H9 (cell line): ENCODE results near the gene MAP3K5. TPM values are rescaled to one million over a fixed set of nuclear protein-coding genes. Genes with fewer than 3 reads are reported as not detected.

Source experiments
- DNase-seq: peaks from one replicate; pipeline ENCODE4 v3.0.0-alpha.2; 2017
- H2AFZ ChIP-seq: one replicate; pipeline ENCODE4 v1.6.1; 2013; ENCODE audit warnings: mild to moderate bottlenecking, low read length, control low read depth, moderate library complexity
- H2AK5ac ChIP-seq: 2 replicates; pipeline ENCODE4 v1.6.1; 2013; ENCODE audit warnings: low read length, control low read depth, mixed read lengths; ENCODE audit not compliant: insufficient read length
- H2BK120ac ChIP-seq: one replicate; pipeline ENCODE4 v1.6.1; 2013; ENCODE audit warnings: low read depth, mild to moderate bottlenecking, low read length, control low read depth, inconsistent platforms; ENCODE audit not compliant: poor library complexity, severe bottlenecking
- H2BK12ac ChIP-seq: 2 replicates; pipeline ENCODE4 v1.6.1; 2013; ENCODE audit warnings: low read length, control low read depth, mixed read lengths, low read depth; ENCODE audit not compliant: insufficient read length
- H2BK15ac ChIP-seq: 2 replicates; pipeline ENCODE4 v1.6.1; 2013; ENCODE audit warnings: low read depth, low read length, control low read depth
- H2BK20ac ChIP-seq: one replicate; pipeline ENCODE4 v1.6.1; 2013; ENCODE audit warnings: low read depth, mild to moderate bottlenecking, low read length, control low read depth, inconsistent platforms; ENCODE audit not compliant: poor library complexity, severe bottlenecking
- H2BK5ac ChIP-seq: 2 replicates; pipeline ENCODE4 v1.6.1; 2013; ENCODE audit warnings: low read length, control low read depth, mixed read lengths; ENCODE audit not compliant: insufficient read length
- H3K14ac ChIP-seq: 2 replicates; pipeline ENCODE4 v1.6.1; 2013; ENCODE audit warnings: low read length, control low read depth; ENCODE audit not compliant: insufficient read depth
- H3K18ac ChIP-seq: 2 replicates; pipeline ENCODE4 v1.6.1; 2013; ENCODE audit warnings: low read depth, mild to moderate bottlenecking, mixed read lengths, low read length, control low read depth; ENCODE audit not compliant: insufficient read length
- H3K23ac ChIP-seq: 2 replicates; pipeline ENCODE4 v1.6.1; 2013; ENCODE audit warnings: low read length, control low read depth, mixed read lengths, low read depth; ENCODE audit not compliant: insufficient read length
- H3K23me2 ChIP-seq: 2 replicates; pipeline ENCODE4 v1.6.1; 2013; ENCODE audit warnings: low read depth, mild to moderate bottlenecking, mixed read lengths, low read length, control low read depth; ENCODE audit not compliant: insufficient read length, poor library complexity, severe bottlenecking
- H3K27ac ChIP-seq: 2 replicates; pipeline ENCODE4 v1.5.1; 2013; ENCODE audit warnings: low read length, control low read depth, mixed read lengths, low read depth; ENCODE audit not compliant: insufficient read length
- H3K27me3 ChIP-seq: 2 replicates; pipeline ENCODE4 v1.6.1; 2013; ENCODE audit warnings: low read length, control low read depth, inconsistent platforms; ENCODE audit not compliant: insufficient read depth
- H3K4ac ChIP-seq: 2 replicates; pipeline ENCODE4 v1.6.1; 2013; ENCODE audit warnings: low read depth, mild to moderate bottlenecking, control low read depth, inconsistent platforms, low read length, moderate library complexity
- H3K4me1 ChIP-seq: 2 replicates; pipeline ENCODE4 v1.6.1; 2013; ENCODE audit warnings: low read length, control low read depth, inconsistent platforms; ENCODE audit not compliant: insufficient read depth
- H3K4me2 ChIP-seq: 2 replicates; pipeline ENCODE4 v1.6.1; 2013; ENCODE audit warnings: low read length, control low read depth, mixed read lengths; ENCODE audit not compliant: insufficient read length, insufficient read depth
- H3K56ac ChIP-seq: 2 replicates; pipeline ENCODE4 v1.6.1; 2013; ENCODE audit warnings: low read depth, mild to moderate bottlenecking, mixed read lengths, low read length, control low read depth; ENCODE audit not compliant: insufficient read length
- H3K79me1 ChIP-seq: 2 replicates; pipeline ENCODE4 v1.6.1; 2013; ENCODE audit warnings: low read depth, mild to moderate bottlenecking, moderate library complexity, low read length, control low read depth, inconsistent platforms; ENCODE audit not compliant: insufficient read depth, poor library complexity, severe bottlenecking
- H3K79me2 ChIP-seq: 2 replicates; pipeline ENCODE4 v1.6.1; 2013; ENCODE audit warnings: low read length, control low read depth, inconsistent platforms; ENCODE audit not compliant: insufficient read depth
- H3K9ac ChIP-seq: 2 replicates; pipeline ENCODE4 v1.6.1; 2013; ENCODE audit warnings: low read length, control low read depth, mixed read lengths; ENCODE audit not compliant: insufficient read length; ENCODE audit errors: extremely low read depth
- H3K9me3 ChIP-seq: one replicate; pipeline ENCODE4 v1.6.1; 2013; ENCODE audit warnings: low read depth, low read length, inconsistent platforms; ENCODE audit not compliant: control insufficient read depth
- H3T11ph ChIP-seq: one replicate; pipeline ENCODE4 v1.6.1; 2013; ENCODE audit warnings: mild to moderate bottlenecking, low read length, control low read depth, inconsistent platforms
- H4K20me1 ChIP-seq: one replicate; pipeline ENCODE4 v1.6.1; 2013; ENCODE audit not compliant: control insufficient read depth, insufficient read length, insufficient read depth
- H4K5ac ChIP-seq: 2 replicates; pipeline ENCODE4 v1.6.1; 2013; ENCODE audit warnings: low read depth, mild to moderate bottlenecking, mixed read lengths, low read length, control low read depth; ENCODE audit not compliant: insufficient read length
- H4K8ac ChIP-seq: replicated peaks from 2 replicates; pipeline ENCODE4 v1.6.1; 2013; ENCODE audit warnings: low read length, control low read depth, mixed read lengths, low read depth; ENCODE audit not compliant: insufficient read length
- H4K91ac ChIP-seq: 2 replicates; pipeline ENCODE4 v1.6.1; 2013; ENCODE audit warnings: low read depth, mild to moderate bottlenecking, moderate library complexity, mixed read lengths, low read length, control low read depth; ENCODE audit not compliant: insufficient read length
- H3K27ac Mint-ChIP-seq, 3 experiments: 2 replicates in 2 of 3; 3 replicates in 1 of 3; pipeline ENCODE4 v1.8.0; 2020 to 2021; ENCODE audit warnings: mixed read lengths in 3 of 3, mild to moderate bottlenecking in 1 of 3, moderate library complexity in 1 of 3
- H3K27me3 Mint-ChIP-seq: 2 replicates; pipeline ENCODE4 v1.8.0; 2021; ENCODE audit warnings: low read depth, mild to moderate bottlenecking, moderate library complexity, mixed read lengths
- H3K36me3 Mint-ChIP-seq, 3 experiments: 2 replicates in 2 of 3; 3 replicates in 1 of 3; pipeline ENCODE4 v1.8.0; 2020 to 2021; ENCODE audit warnings: low read depth in 3 of 3, mixed read lengths in 3 of 3; ENCODE audit not compliant: insufficient read depth in 1 of 3
- H3K4me1 Mint-ChIP-seq, 2 experiments: 2 replicates each; pipeline ENCODE4 v1.8.0; 2020; ENCODE audit warnings: mixed read lengths in 2 of 2
- H3K4me3 Mint-ChIP-seq, 2 experiments: 2 replicates in 1 of 2; 3 replicates in 1 of 2; pipeline ENCODE4 v1.8.0; 2020 to 2021; ENCODE audit warnings: mild to moderate bottlenecking in 2 of 2, mixed read lengths in 2 of 2, moderate library complexity in 1 of 2
- H3K9me3 Mint-ChIP-seq, 2 experiments: 2 replicates in 1 of 2; 3 replicates in 1 of 2; pipeline ENCODE4 v1.8.0; 2020; ENCODE audit warnings: mild to moderate bottlenecking in 2 of 2, mixed read lengths in 2 of 2, moderate library complexity in 1 of 2
- WGBS: extraction: QIAGEN DNeasy Blood & Tissue Kit; methylation state at CpG from one replicate; pipeline ENCODE4 v1.1.7; 2013; ENCODE audit warnings: missing lambda C conversion rate, low lambda C conversion rate, mixed read lengths; ENCODE audit not compliant: insufficient read length; ENCODE audit errors: extremely low coverage; 5-methylcytosine and 5-hydroxymethylcytosine counted together
- total RNA-seq: library from RNA; stranded (reverse); gene quantifications from 2 replicates; pipeline ENCODE4 v1.2.1, GENCODE V29; 2021
- TF ChIP-seq, protein P1 (sequence below): fragments of 200-600 bp; sonication (generic); conservative IDR thresholded peaks from 3 replicates; pipeline ENCODE4 v1.8.0; 2021; ENCODE audit warnings: antibody characterized with exemption, mild to moderate bottlenecking

Gene MAP3K5
- total RNA-seq, 1 experiment from 2014 or later = 1.6 TPM

- Histone ChIP-seq H2BK5ac (no peak overlapping the region), H3K4me2 (no peak overlapping the region), H2BK120ac (no peak overlapping the region), H4K91ac (no peak overlapping the region), H3K27ac (no peak overlapping the region), H3K79me2 (no peaks in the 10 kb centered on the region), H3K23me2 (no peaks in the 10 kb centered on the region), H3K56ac (no peak overlapping the region), H4K8ac (no peak overlapping the region), H2BK15ac (no peak overlapping the region), H2BK20ac (no peak overlapping the region), H3K23ac (no peak overlapping the region), H3T11ph (no peak overlapping the region), H2BK12ac (no peak overlapping the region), H3K4ac (no peak overlapping the region), H2AFZ (no peak overlapping the region), H3K9ac (no peak overlapping the region), H3K18ac (no peak overlapping the region), H2AK5ac (no peak overlapping the region), H3K14ac (no peak overlapping the region), H3K4me1 (no peaks in the 10 kb centered on the region; the same call in 1 of the 2 replicates), H4K5ac (no peak overlapping the region), H4K20me1 (no peaks in the 10 kb centered on the region), H3K27me3 (no peaks in the 10 kb centered on the region), H3K9me3 (no peaks in the 10 kb centered on the region), H3K79me1 (no peaks in the 10 kb centered on the region)
- Mint-ChIP-seq H3K9me3 (no peaks in the 10 kb centered on the region), H3K27me3 (no peaks in the 10 kb centered on the region; the same call in none of the 2 replicates), H3K27ac (no peak overlapping the region), H3K36me3 (no peaks in the 10 kb centered on the region; a peak in 1 of 7 replicates), H3K4me1 (peaks cover 11 to 16% of the 10 kb centered on the region in 2 experiments), H3K4me3 (no peak overlapping the region)
- TF ChIP-seq, protein P1, sequence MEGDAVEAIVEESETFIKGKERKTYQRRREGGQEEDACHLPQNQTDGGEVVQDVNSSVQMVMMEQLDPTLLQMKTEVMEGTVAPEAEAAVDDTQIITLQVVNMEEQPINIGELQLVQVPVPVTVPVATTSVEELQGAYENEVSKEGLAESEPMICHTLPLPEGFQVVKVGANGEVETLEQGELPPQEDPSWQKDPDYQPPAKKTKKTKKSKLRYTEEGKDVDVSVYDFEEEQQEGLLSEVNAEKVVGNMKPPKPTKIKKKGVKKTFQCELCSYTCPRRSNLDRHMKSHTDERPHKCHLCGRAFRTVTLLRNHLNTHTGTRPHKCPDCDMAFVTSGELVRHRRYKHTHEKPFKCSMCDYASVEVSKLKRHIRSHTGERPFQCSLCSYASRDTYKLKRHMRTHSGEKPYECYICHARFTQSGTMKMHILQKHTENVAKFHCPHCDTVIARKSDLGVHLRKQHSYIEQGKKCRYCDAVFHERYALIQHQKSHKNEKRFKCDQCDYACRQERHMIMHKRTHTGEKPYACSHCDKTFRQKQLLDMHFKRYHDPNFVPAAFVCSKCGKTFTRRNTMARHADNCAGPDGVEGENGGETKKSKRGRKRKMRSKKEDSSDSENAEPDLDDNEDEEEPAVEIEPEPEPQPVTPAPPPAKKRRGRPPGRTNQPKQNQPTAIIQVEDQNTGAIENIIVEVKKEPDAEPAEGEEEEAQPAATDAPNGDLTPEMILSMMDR = no peak
- no peak for DNase-seq
- WGBS = no CpG with 5 or more reads among the region's 1 CpG
Observed at GRCh38 chr6:136769759-136770158, 22.5 kb downstream of the MAP3K5 start.
